ENCODE data around the gene SS18L1.

- TF ChIP-seq, protein P1, sequence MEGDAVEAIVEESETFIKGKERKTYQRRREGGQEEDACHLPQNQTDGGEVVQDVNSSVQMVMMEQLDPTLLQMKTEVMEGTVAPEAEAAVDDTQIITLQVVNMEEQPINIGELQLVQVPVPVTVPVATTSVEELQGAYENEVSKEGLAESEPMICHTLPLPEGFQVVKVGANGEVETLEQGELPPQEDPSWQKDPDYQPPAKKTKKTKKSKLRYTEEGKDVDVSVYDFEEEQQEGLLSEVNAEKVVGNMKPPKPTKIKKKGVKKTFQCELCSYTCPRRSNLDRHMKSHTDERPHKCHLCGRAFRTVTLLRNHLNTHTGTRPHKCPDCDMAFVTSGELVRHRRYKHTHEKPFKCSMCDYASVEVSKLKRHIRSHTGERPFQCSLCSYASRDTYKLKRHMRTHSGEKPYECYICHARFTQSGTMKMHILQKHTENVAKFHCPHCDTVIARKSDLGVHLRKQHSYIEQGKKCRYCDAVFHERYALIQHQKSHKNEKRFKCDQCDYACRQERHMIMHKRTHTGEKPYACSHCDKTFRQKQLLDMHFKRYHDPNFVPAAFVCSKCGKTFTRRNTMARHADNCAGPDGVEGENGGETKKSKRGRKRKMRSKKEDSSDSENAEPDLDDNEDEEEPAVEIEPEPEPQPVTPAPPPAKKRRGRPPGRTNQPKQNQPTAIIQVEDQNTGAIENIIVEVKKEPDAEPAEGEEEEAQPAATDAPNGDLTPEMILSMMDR (conservative IDR thresholded peaks at IDR 0.05 in 1 of 2, IDR thresholded peaks at IDR 0.05 in 1 of 2; ENCODE audit: low read depth in 1 of 2, low read length in 2 of 2) = no peak
- no peak for TF ChIP-seq EZH2 (IDR thresholded peaks at IDR 0.05; ENCODE audit: low read length, missing control alignments)
Observed at GRCh38 chr20:62143081-62143956, at the start of gene SS18L1, which contains the start of gene PSMA7.

Data from fibroblast of lung (primary cell).